Nucleus accumbens (tissue), 56 donors: Measurements from ENCODE around the gene CXXC4.

Experiments
- DNase-seq, 56 donors: peaks; one replicate each; lab custom pipeline; 2025; lab: John Stamatoyannopoulos, UW

Gene CXXC4

DNA sequence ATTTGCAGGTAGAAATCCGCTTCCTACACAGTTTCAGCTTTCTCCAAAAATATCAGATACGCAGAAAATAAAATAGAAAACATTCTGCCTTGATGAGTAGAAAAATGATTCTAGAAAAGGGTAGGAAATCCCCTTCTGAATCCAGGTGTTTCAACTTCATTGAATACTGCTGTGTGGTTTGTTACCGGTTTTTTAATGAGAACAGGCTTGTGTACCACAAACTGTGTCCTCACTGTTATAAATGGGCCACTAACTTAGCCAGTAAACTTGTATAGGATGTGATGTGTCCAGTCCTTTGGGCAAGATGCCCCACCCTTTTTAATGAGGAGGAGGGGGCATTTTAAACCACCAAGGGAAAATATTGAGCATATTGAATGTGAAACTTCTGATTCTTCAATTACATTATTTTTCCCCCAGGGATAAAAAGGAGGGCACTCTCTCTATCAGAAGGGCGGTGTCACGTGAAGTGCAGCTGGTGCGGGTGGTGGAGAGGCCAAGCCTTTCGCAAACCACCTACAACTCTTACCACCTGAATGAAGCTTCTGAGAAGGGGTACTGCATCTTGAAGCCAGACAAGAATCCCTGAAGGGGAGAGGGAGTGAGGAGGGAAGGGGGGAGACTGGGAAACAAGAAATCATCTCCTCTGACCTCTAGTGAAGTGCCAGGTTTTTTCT, 4.5 kb downstream of the CXXC4 start:
- peak in 40 of 56 donors; percentile 10 to 83 (median 56) for DNase-seq

DNA sequence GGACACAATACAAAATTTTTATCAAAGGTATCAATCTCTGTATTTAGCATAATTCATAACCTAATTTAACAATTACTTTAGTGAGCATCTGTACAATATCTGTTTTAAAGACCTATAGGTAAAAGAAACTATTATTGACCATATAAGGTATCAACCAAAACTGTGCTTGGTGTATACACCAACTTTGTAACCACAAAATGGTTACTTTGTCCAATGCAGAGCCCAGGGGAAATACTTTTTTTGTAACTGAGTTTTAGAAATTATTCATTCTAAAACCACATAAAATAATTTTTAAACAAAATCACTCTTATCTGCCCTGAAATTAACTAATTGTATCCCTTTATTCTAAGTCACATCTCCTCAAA, 5.0 kb downstream of the CXXC4 start:
- no peak for DNase-seq

DNA sequence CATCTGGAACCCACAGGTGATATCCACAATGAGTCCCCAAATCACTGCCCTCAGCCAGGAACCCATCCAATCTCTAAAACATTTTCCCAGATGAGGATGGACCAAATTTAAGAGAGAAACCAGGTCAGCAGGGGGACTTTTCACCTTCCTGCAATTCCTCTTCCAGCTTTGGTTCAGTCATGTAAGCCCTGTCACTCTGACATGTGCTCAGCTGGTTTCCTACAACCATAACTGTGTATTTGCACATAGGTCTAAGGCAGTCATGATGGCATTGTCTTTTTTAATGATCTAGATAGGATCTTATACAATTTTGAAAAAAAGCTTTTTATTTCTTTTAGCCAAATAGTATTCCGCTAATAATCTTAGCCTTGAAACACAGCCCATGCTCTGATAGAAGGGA, 6.5 kb downstream of the CXXC4 start:
- no peak for DNase-seq

DNA sequence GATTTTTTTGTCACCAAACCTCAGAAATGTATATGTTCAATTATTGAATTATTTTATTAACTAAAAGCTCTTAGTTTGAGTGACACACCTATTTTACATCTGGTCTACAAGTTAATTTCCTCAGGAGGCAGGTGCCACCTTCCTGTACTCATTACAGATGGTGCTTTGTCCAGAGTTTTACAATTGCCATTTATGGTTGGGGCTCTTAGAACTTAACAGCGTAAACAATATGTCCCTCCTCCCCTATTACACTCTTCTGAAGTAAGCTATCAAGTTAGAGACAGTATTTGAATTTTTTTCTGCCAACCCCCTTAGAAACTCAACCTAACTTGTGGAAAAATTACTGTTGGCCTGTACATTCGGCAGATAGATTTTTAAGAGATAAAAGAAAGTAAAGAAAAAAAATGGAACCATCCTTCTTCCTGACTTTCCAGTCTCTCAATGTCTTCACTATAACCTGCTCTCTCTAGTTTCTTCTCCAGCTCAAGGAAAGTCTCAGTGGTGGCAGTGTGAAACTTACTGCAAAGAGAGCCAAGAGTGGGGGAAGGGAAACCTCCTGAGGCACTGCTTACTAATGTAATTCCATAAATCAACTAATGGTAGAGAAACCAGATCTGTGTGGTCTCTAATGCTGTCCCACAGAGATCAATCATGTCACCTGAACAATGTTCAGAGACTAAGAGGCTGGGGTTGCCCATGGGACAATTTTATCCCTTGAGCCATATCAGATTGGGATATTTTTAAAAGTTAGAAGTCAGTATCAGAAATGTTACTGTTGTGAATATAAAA, 7.8 kb downstream of the CXXC4 start:
- DNase-seq = peak in 2 of 56 donors; percentile 1 to 14

DNA sequence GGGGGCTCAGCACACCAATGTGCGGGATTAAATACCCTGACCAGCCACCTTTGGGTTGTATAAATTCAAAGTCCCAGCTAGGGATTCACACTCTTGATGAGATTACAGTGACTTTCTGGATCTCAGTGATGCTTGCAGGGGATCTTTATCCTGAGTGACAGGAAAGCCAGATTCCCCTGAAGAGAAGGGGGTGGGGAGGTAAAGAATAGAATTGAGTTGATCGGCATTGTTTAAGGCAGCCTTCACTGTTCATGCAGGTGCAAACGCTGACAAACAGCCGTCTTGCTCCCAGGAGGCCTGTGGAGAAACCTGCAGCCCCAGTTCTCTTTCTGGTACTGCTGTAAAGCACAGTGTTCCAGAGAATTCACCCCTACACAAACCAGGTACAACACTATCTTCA, 19.0 kb downstream of the CXXC4 start:
- DNase-seq = no peak

DNA sequence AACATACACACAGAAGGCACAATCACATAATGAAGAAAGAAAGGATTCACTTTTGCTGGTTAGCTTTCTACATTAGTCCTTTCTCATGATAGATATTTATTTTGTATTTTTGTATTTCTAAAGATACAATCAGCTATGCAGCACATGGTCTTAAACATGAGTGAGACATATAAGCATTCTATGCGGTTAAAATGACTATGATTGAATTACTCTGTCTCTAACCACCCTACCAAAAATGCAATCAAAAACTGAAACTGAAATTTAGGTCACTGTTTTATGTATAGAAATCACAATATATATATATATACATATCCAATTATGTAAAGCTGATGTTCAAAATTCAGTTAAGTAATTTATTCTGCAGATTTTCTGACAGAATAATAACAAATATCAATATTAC, 21.9 kb downstream of the CXXC4 start:
- DNase-seq = no peak

DNA sequence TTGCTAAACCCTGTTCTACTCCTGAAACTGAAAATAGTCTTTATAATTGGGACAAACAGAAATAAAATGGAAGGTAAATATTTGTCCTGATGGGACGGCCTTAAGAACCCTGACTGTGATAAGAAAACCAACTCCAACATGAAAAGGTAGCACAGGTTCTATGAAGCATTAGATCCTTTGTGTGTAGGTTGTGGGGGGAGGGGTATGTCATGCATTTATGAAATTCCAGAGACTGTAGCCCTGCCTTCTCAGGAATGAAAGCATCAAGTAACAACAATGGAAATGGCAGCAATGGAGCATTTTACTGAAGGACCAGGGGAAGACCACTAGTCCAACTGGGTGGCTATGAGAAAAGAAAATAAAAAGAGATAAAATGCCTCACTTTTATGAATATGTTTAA, 23.9 kb downstream of the CXXC4 start:
- DNase-seq = no peak

DNA sequence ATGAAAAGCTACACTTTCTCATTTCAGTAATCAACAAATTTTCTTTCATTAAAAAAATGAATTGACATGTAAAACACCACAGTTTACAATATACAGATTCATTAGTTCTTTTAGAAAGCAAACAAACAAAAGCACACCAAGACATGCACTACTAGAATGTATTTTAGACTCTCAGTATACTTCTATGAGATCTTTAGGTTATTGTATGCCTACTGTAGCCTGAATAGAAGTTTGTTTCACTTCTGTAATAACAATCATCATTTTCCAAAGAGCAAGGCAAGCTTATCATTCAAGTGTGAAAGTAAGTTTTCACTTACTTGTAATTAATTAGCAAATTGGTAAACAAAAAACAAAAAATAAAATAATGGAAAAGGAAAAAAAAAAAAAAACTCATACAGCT, 24.9 kb downstream of the CXXC4 start:
- no peak for DNase-seq

DNA sequence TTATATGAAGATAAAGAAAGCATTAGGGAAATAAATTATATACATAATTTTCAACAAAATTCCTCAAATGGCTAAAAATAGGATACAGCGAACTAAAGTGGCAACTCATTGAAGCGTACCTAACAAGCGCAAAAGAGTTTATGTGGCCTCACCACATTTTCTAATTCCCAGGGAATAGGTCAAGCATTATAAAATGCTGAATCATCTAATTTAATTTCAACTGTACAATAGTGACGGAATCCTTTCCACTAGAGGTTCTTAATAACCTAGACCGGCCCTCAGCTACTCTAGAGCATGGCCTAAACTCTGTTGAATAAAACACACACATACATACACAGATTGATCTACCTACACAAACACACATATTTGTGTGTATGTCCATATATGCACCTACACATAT, 29.1 kb downstream of the CXXC4 start:
- DNase-seq = no peak

DNA sequence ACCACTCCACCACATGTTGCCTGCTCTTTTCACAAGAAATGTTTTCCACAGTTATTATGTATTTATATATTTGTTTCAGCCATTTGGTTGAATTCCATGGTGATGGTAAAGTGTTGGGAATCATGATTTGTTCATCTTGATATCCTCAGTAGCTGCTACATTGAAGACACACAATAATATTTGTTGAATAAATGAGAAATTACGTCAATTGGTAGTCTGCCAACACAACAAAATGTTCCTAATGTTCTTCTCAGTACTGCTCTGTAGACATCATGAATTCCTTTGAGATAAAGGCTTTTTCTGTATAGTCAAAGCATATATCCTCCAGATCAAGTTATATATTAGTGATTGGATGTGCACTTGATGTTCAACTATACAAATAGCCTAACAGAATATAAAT, 29.5 kb downstream of the CXXC4 start:
- DNase-seq = no peak

DNA sequence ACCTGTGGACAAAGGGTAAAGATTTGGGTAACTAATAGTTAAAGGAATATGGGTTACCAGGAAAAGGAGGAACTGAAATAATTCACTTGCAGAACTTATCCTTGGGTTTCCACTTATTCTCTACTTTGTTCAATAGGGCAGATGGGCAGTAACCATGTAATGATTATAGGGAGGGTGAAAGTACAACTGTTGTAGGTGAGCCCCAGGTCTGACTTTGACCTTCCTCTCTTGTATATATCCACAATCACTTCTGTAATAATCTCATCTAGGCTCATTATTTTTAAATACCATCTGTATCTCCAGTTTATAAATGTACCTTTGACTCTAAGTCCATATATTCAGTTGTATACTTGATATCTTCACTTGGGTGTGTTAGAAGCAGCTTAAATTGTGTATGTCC, 32.1 kb downstream of the CXXC4 start:
- DNase-seq = no peak

DNA sequence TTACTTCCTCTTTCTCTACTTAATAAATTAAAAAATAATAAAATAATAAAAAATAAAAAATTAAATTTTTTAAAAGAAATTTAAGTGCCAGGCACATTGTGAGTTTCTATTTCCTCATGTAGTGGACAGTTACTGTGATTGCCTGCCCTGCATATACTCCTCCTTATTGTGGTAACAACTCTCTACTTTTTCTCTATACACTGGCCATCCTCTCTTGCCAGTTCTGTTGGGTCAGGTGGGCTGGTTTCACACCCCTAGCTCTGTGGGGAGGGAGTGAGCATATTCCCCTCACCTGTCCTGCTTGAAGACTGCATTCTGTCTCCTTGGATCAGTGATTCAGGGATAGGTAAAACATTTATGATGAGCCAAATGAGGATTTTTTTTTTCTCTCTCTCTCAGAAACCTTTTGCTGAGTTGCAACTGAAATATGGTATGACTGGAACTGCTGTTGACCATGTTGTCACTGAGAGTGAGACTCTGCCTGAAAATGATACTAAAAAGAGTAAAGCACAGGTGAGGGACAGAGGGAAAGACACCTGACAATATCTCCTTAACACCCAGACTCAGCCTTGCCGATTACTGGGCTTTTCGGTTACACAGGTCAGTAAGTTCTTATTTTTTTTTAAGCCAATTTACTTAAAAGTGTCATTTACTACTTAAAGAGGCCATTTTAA, 37.2 kb downstream of the CXXC4 start:
- no peak for DNase-seq

DNA sequence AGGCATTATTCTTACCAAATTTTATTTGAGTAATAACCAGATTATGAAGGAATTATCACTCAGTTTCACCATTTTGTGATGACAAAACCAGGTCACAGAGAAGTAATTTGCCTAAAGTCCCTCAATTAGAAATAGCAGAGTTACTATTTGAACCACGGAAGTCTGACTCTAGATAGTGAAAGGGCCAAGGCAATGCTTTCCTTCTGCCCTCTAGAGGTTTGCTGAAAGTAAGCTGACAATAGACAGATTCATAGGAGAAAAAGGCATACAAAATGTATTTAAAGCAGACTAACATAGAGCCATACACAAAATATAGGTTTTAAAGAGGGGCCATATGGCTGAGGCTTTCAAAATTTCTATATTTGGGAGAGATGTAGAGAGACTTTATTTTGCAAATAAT, 43.1 kb downstream of the CXXC4 start:
- DNase-seq = peak in 2 of 56 donors; percentile 0

DNA sequence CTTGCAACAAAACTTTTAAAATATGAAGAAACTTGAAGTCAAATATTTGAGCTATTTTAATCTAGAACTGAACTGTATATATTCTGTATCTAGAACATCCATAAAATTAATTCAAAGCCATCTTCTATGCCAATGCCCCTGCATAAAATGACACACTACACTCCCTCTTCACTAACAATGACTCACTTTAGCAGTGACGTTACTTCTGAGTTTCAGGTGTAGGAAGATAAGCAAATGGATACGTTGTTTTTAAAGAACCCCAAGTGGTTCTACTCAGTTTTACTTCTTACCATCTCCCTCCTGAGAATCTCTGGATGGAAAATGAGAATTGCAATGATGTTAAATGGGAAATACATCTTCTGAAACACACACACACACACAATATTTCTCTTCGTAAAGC, 45.2 kb downstream of the CXXC4 start:
- DNase-seq = no peak

DNA sequence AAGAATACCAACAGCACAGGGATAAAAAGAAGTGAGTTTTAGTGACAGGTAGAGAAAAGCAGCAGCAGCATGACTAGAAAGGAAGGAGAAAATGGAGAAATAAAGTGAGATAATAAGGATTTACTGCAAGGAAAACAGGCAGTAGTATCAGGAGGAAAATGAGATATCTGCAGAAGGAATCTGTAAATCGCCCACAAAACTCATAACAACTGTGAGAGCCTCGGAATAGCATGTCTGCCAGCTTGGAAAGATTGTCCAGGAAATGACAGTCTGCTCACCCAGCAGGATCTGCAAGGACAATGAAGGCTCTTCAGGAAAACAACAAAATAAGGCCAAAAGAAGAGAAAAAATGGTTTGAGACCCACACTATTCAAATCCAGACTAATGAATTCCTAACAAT, 47.4 kb downstream of the CXXC4 start:
- no peak for DNase-seq

DNA sequence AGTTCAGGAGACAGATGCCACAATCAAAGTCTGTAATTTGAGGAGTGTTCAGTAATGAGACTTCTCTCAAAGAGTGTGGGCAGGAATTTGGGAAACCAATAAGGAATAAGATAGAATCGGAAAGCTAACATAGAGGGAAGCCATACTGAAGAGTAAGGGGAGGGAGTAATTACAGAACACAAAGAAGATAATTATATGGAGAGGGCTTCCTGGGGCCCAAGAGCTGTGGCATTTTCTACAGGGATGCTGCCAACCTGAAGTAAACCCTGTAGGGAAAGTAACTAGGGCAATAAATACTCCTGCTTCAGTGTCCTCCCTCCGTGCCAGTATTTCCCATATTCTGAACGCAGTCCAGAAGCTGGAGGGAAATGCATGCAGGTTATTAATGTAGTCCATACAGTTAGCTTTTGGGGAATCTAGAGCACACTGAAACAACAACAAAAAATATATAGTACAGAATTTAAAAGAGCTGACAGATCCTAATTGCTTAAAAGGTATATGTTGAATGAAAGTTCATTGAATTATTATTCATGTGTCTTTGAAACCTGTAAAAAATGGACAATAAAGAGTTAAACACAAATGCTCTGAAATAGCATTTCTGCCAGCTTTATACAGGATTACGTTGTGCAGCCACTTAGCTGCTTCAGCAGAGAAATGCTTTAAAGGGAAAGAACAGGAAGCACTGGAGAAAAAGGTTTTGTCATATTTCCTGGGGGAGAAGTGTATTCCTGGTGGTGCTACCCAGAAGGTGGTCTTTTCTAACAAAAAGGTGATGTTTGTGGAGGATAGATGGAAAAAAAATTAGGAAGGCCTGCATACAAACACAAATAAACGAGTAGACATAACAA, 48.0 kb downstream of the CXXC4 start:
- no peak for DNase-seq

DNA sequence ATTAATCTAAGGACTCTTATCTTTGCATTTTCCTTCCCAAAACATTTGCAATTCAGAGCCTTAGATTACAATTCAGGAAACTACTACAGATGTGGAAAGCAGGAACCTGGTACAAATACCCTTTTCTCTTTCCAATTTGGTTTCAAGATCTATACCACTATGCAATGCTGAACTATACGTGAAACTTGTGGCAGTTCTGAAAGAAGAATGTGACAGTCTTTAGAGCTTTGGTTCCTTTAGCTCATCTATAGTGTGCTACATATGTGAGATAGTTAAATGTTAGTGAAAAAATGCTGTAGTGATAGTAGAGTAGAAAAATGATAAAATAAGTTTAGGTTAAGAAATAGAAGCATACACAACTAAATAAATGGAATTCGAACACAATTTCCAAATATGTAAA, 50.0 kb downstream of the CXXC4 start:
- no peak for DNase-seq

DNA sequence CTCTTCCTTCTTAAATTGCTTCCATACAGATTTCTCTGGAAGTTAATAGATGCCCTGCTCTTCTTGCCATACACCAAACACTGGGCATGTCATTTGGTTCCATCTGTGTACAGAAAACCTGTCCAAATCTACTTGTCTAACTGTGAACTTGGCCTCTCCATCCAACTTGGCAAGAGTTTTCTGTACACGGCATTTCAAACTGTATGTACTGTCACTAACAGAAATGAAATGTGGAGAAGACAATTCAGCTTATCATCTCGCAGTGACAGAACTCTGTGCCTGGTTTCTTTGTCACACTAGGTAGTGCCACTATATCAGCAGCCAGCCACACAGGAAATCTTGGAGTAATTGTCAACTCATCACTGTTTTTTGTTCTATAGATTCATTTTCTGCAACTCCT, 58.2 kb downstream of the CXXC4 start:
- DNase-seq = no peak

DNA sequence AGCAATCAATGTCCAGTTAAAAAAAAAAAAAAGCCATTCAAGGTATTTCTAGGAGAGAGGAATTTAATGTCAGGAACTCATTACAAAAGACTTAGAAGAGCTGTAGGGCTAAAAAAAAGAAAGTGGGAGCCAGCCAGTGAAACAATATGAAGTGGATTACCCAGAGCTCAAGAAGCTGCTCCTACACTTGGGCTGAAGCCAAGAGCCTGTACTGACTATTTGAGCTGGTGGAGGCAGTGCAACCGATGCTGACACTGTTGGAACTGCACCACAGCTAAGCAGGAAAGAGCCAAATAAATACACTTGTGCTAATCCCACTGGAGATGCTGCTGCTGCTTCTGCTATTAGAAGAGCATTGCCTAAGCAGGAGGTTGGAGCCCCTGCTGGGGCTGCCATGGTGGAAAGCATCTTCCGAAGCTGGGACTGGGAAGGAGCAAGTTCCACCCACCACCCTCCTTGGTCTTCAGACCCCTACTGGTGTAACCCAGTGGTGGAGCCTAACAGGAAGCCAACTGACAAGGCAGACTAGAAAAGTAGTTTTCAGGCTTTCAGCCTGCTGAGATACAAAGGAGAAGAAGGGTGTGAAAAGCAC, 65.4 kb downstream of the CXXC4 start:
- DNase-seq = no peak

DNA sequence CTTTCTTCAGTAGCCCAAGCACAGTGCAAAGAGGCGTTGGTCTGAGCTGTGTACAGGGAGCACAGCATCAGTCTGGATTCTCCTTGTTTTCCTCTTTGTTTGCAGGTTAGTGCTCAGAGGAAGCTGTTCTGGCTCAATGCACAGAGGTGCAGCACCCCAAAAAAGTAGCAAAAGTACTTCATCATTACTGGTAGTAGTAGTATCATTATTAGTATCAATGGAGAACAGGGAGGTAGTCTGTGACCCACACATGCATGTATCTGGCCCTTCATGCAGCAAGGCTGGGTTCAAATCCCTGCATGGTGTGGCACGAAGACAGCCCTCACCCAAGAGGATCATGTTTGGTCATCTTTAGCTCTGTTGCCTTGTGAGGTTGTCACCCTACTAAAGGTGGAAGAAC, 68.7 kb downstream of the CXXC4 start:
- no peak for DNase-seq

DNA sequence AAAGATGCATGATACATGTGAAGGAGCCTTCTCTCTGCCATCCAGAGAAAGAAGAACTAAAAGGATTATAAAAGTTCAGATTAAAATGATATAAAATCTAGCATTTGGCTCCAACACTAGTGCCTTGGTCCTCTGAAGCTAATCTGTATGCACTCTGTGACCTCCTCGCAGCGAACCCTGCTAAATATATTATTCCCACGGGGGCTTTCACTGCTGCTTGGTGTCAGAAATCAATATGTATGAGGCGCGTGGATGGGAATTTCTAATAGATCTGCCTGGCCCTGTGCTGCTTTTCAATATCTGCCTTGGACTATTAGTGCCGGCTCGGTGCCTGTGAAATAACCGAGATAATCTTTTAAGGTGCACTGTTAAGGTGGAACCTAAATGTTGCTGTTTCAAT, 69.7 kb downstream of the CXXC4 start:
- peak in 24 of 56 donors; percentile 4 to 70 (median 30) for DNase-seq
